GM12873 (cell line): ENCODE measurements around the gene ASAP2.

Source experiments
- CTCF ChIP-seq: IDR thresholded peaks from 2 replicates; pipeline ENCODE4 v1.5.1; 2012; ENCODE audit warnings: low read depth, mild to moderate bottlenecking, moderate library complexity, low read length, control low read depth; ENCODE audit not compliant: insufficient read depth; ENCODE audit errors: missing control alignments

Gene ASAP2

GRCh38 chr2:9405636-9406035 lies 199.0 kb downstream of the ASAP2 start:
- TF ChIP-seq CTCF, result no peak

GRCh38 chr2:9406529-9407362 lies 200.1 kb downstream of the ASAP2 start:
- no peak for TF ChIP-seq CTCF

GRCh38 chr2:9407363-9407811 lies 200.8 kb downstream of the ASAP2 start:
- no peak for TF ChIP-seq CTCF

GRCh38 chr2:9408641-9409151 lies 202.1 kb downstream of the ASAP2 start:
- TF ChIP-seq CTCF, result no peak

- TF ChIP-seq CTCF, result no peak
Observed at GRCh38 chr2:9410108-9410507, 203.5 kb downstream of the ASAP2 start.

- TF ChIP-seq CTCF, result no peak
Observed at GRCh38 chr2:9412781-9413180, 206.2 kb downstream of the ASAP2 start.

- no peak for TF ChIP-seq CTCF
Observed at GRCh38 chr2:9415516-9416169, 209.0 kb downstream of the ASAP2 start.
